Epidermal melanocyte (primary cell): Measurements from ENCODE around the gene SLC43A3.
A peak's percentile ranks its signal among the peaks of the same experiment; 100 is the strongest.

ENCODE experiments used
- DNase-seq: peaks from one replicate; pipeline ENCODE4 v3.0.0; 2011; ENCODE audit warnings: low spot score; ENCODE audit not compliant: insufficient read length

Gene SLC43A3

GRCh38 chr11:57426929-57427726, at the start of gene SLC43A3:
Gene SLC43A3 (minus strand): TSS chr11:57427121. CDS start chr11:57426172, 949 bp downstream.
- peak; percentile 41 for DNase-seq

DNA sequence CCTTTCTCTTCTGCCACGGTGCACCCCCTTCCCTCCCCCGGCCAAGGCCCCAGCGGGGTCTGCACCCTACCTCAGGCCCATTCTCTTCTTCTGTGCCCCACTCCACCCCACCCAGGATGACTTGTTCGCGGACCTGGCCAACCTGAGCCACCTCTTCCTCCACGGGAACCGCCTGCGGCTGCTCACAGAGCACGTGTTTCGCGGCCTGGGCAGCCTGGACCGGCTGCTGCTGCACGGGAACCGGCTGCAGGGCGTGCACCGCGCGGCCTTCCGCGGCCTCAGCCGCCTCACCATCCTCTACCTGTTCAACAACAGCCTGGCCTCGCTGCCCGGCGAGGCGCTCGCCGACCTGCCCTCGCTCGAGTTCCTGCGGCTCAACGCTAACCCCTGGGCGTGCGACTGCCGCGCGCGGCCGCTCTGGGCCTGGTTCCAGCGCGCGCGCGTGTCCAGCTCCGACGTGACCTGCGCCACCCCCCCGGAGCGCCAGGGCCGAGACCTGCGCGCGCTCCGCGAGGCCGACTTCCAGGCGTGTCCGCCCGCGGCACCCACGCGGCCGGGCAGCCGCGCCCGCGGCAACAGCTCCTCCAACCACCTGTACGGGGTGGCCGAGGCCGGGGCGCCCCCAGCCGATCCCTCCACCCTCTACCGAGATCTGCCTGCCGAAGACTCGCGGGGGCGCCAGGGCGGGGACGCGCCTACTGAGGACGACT, 49.3 kb upstream of the SLC43A3 start:
- no peak for DNase-seq

GRCh38 chr11:57475671-57476046, 48.7 kb upstream of the SLC43A3 start:
- DNase-seq = no peak

- no peak for DNase-seq
These were observed 48.3 kb upstream of the SLC43A3 start for GRCh38 chr11:57475191-57475590.

DNA sequence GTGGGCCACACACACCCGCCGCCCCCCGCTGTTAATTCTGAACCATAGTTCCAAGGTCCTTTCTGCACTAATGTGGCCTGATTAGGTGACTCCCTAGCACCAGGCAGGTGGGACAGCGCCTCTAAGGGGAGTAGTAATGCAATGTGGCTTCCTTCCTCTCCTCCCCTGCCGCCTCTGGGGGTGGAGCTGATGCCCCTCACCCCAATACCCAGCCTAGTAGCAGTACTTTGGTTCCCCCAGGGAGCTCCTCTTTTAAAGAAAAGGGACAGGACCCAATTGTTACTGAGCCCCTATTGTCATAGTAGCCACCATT, 47.8 kb upstream of the SLC43A3 start:
- DNase-seq = no peak

DNA sequence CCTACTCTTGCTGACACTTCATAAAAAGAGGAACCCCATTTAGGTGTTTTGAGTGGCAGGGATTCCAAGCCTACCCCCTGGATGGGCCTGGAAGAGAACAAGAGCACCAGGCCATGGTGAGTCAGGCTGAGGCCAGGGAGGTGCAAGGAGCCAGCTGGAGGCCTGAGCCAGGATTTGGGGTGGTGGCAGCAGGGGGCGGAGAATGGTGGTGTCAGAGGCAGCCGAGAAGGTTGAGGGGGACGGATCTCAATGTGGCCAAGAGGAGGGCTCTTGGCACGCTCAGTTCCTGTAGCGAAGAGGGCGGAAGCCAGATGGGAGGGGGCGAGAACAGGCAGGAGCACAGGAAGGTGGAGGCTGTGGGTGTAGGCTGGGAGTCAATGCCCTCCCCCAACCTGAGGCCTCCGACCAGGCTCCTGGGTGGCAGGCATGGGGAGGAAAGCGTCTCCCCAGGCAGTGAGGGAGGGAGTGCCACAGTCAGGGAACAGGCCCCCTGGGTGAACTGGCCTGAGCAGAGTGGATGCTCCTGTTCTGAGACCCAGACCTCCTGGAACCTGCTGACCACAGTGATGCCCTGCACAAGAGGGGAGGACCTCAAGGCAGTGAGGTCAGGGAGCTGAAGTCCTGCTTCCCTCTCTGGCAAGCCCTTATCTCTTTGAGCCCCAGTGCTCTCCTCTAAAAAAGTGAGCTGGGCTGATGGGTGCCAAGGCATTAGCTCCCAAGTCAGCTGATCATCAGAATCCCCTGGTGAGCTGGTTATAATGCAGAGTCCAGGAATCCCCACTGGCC, 47.3 kb upstream of the SLC43A3 start:
- DNase-seq = no peak

DNA sequence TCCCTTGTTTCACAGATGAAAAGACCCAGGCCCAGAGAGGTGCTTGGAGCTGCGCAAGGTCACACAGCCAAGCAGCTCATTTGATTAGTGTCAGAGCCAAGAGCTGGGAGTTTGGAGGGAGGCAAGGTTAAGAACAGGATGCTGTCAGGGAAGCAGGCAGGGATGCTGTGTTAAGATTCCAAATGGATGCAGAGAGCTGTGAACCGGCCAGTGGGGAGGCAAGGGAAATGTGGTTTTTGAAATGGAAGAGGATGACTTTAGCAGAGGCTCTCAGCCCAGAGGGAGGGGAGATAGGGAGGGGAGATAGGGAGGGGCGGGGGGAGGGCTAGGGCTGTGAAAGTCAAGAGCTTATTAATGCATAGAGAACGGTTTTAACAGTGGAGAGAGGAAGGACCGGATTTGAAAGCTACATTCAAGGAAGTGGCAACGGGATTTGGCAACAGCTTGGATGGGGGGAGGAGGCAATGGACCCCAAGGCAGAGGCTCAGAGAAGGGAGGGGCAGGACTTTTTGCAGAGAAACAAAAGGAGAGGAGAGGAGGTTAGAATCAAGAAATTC, 46.4 kb upstream of the SLC43A3 start:
- DNase-seq = no peak

- DNase-seq = no peak
These were observed 44.6 kb upstream of the SLC43A3 start for GRCh38 chr11:57471496-57471895.

GRCh38 chr11:57469268-57469667, 42.3 kb upstream of the SLC43A3 start:
- DNase-seq = no peak

DNA sequence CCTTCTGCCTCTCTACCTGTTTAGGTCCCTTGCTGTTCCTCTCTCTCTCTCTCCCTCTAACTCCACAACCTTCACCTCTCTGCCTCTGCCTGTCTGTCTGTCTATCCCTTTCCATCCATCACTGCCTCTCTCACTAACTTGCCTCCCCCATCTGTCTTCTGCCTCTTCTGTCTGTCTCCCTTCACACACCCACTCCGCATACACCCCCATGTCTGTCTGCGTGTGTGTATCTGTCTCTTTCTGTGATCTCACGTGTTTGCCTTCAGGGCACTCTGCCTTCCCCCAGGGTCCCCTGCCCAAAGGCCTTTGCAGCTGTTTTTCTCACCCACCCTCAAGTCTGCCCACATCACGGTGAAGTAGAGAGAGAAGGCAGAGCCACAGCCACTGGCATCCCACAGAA, 41.4 kb upstream of the SLC43A3 start:
- DNase-seq = no peak

- no peak for DNase-seq
These were observed 40.7 kb upstream of the SLC43A3 start for GRCh38 chr11:57467508-57468157.

DNA sequence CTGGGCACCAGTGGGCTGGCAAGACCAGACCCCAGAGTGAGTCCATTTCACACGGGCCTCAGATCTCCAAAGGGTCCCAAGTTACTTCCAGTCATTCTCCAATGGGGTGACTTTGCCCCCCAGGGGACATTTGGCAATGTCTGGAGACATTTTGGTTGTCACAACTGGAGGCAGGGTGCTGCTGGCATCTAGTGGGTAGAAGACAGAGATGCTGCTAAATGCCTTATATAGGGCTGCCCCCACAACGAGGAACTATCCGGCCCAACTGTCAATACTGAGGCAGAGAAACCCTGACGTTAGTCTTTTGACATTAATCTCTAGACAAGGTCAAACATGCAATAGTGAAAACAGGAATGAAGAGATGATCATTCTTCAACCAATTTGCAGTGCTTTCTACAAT, 39.8 kb upstream of the SLC43A3 start:
- DNase-seq = no peak

DNA sequence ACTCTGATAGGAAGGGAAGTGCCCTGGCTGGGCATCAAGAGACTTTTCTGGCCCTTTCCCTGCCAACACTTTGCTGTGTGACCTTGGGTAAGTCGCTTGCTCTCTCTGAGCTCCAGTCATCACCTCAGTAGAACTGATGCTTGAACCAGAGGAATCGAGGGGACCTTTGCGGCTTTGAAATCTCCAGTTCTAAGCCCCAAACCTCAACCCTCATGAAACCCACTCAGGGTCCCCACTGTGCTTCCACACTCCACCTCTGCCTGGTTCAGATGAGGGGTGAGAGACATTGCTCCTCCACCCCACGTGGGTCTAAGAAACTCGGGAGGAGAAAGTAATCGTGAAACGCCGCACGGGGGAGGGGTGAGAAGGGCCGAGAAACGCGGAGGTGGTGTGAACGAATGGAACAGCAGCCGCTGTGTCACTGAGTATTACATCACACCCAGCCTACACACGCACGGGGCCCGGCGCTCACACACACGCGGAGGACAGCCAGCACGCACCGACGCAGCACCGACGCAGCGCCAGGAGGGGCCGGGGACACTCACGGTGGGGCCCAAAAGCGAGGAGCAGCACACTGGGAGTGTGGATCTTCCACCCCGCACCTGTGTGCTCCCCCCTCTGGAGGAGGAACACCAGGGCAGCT, 37.7 kb upstream of the SLC43A3 start:
- no peak for DNase-seq

- DNase-seq = no peak
These were observed 37.0 kb upstream of the SLC43A3 start for GRCh38 chr11:57463671-57464538.

DNA sequence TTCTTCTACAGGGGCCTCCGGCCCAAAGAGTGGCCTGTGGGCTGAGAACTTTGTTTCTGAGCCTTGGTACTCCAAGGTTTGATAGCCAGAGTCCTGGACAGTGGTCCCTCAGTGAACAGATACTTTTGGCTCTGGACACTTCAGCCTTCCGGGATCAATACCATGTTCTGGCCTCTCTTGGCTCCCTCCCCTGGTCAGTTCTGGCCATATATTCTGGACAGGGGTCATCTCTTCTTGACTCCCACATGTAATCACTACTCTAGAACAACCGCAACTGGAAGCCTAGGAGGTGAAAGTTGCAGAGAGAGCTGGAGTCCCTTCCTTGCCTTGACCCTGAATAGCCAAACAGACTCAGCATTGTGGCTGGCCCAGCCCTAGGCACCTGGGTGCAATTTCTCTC, 35.7 kb upstream of the SLC43A3 start:
- no peak for DNase-seq

DNA sequence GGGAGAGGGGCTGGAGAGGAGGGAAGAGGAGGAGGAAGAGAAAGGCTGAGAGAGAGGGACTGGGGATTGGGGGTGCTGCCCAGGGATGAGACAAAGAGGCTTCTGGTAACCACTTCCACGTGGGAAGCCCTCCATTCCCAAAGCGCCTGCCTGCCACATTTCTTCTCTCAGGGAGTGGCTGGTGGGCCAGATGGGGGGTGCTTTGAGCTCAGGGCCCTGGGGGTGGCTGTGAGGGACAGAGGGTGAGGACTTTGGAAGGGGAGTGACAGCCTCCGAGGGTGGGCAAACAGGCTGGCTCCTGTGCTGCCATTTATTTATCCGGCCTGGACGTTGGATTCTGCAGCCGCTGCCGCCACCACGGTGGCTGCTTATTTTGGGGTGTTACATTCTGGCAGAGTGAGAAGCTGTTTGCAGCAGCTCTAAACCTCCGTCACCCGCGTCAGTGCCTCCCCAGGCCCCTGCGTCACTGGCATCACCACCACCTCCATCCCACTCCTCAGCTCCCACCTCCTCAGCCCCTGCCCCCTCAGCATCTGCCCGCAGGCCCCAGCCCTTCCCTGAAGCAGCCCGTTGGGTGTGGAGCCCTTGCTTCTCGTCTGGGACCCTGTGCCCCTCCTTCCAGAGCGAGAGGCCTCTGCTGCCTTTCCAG, 35.0 kb upstream of the SLC43A3 start:
- no peak for DNase-seq

GRCh38 chr11:57460758-57461749, 34.1 kb upstream of the SLC43A3 start:
- no peak for DNase-seq

DNA sequence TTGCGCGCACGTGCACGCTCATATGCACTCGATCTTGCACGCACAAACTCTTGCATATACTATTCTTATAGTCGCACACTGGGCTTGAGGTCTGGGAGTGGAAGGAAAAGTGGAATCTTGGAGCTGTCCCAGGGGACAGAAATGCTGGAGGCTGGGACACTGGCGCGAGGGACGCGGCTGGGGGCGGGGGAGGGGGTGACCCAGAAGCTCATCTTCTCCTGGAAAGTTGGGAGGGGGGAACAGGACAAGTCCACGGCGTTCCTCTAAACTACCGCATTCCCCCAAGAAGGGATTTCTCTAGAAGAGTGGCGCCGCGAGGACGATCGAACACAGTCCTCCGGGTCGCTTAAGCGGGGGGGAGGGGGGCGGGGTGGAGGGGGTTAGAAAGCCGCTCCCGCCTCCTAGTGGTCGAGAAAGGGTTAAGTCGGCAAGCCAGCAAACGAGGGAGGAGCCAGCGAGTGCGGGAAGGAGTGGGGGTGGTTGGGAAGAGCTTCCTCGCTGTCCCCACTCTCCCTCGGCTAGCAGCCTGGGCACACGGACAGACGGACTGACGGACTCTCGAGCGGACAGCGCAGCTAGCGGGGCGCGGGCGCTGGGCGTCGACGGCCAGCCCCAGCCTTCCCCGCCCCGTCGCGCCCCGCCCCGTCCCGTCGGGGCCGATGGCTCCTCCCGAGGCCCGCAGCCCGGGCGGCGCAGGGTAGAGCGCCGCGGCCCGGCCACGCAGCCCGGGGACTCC, 33.3 kb upstream of the SLC43A3 start, which contains the start of gene RTN4RL2:
Gene RTN4RL2, plus strand, starts transcription at position 507 of the 736 bp plus-strand sequence. CDS start 338 bp downstream, outside the sequence.
- peak; percentile 71 for DNase-seq
